Ectodermal cell (in vitro differentiated cells): ENCODE data around the gene SNTG2.

Experiments used
- H3K27ac ChIP-seq: 2 replicates; pipeline ENCODE4 v1.7.0; 2013; ENCODE audit warnings: mild to moderate bottlenecking, low read depth, low read length; ENCODE audit not compliant: insufficient read depth, poor library complexity, severe bottlenecking
- H3K27me3 ChIP-seq: 2 replicates; pipeline ENCODE4 v1.7.0; 2013; ENCODE audit warnings: mild to moderate bottlenecking, low read length; ENCODE audit not compliant: insufficient read depth, control insufficient read depth, poor library complexity, severe bottlenecking
- H3K36me3 ChIP-seq: one replicate; pipeline ENCODE4 v1.7.0; 2013; ENCODE audit warnings: low read length; ENCODE audit not compliant: control insufficient read depth, insufficient read depth
- H3K4me1 ChIP-seq: one replicate; pipeline ENCODE4 v1.7.0; 2013; ENCODE audit warnings: low read length; ENCODE audit not compliant: control insufficient read depth, insufficient read depth
- H3K4me3 ChIP-seq: 2 replicates; pipeline ENCODE4 v1.7.0; 2013; ENCODE audit warnings: low read depth, low read length, control low read depth; ENCODE audit not compliant: insufficient read depth
- H3K9me3 ChIP-seq: 2 replicates; pipeline ENCODE4 v1.7.0; 2013; ENCODE audit warnings: mild to moderate bottlenecking, low read length, moderate library complexity; ENCODE audit not compliant: control insufficient read depth
- WGBS, 2 experiments: methylation state at CpG; one replicate each; pipeline ENCODE4 v1.1.7; 2013; ENCODE audit warnings: missing lambda C conversion rate in 2 of 2; 5-methylcytosine and 5-hydroxymethylcytosine counted together

The SNTG2 gene

DNA sequence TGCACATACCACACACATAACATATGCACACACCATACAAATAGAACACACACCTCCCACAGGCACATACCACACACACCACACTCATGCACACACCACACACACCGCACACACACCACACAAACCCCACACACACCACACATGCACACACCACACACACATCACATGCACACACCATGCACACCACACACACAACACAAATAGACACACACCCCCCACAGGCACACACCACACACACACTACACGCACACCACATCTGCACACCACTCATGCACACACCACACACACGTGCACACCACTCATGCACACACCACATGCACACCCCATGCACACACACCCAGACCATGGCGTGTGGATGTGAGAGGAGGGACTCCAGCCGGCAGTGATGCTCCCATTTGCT, 300.9 kb downstream of the SNTG2 start:
- Histone ChIP-seq H3K4me3 (no peak overlapping the region), H3K9me3 (no peaks in the 10 kb centered on the region), H3K4me1 (no peaks in the 10 kb centered on the region), H3K36me3 (no peaks in the 10 kb centered on the region), H3K27me3 (no peaks in the 10 kb centered on the region), H3K27ac (no peak overlapping the region)
- 90 to 91% methylated on average over 5 of the region's 5 CpGs for WGBS, 2 experiments

DNA sequence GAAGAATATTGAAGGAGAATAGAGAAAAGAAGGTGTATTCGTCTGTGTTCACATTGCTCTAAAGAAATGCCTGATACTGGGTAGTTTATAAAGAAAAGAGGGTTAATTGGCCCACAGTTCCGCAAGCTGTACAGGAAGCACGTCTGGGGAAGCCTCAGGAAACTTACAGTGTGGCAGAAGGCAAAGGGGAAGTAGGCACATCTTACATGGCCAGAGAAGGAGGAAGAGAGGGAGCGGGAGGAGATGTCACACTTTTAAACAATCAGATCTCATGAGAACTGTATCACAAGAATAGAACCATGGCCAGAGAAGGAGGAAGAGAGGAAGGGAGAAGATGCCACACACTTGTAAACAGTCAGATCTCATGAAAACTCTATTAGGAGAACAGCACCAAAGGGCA, 303.0 kb downstream of the SNTG2 start:
- Histone ChIP-seq H3K27ac (no peak overlapping the region), H3K4me3 (no peak overlapping the region), H3K27me3 (no peaks in the 10 kb centered on the region), H3K9me3 (no peaks in the 10 kb centered on the region), H3K36me3 (no peaks in the 10 kb centered on the region), H3K4me1 (no peaks in the 10 kb centered on the region)
- WGBS, 2 experiments, result 66 to 69% methylated on average over 4 of the region's 4 CpGs

DNA sequence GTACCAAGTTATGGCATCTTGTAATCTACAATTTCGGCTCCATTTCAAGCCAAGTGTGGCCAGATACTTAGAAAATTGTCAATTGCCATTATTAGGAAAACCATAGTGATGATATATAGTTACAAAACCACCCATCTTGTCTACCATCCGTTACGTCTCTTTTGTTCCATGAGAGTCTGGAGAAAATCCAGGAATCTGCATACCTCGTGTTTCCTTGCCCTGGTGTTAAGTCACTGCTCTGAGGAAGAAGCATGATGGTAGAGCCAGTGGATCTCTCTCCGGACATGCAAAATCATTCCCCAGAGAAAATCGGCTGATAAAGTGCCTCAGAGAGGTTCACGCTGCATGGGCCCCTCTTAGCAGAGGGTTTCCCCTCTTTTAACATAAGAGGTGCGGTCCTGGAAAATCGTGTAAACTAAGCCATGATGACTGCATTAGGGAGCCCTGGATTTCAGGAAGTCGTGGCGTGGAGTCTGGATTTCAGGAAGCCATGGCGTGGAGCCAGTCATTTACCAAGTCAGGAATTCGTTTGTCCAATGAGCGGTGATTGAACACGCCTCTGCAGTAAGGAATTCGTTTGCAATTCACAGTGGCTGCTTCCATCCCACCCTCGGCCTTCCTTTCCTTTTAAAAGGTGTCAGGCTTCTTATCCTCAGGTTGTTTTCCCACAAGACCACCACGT, 304.2 kb downstream of the SNTG2 start:
- Histone ChIP-seq H3K36me3 (no peaks in the 10 kb centered on the region), H3K27ac (no peak overlapping the region), H3K4me1 (no peaks in the 10 kb centered on the region), H3K27me3 (no peaks in the 10 kb centered on the region), H3K9me3 (no peaks in the 10 kb centered on the region), H3K4me3 (no peak overlapping the region)
- WGBS, 2 experiments, result 89 to 93% methylated on average over 18 of the region's 18 CpGs

DNA sequence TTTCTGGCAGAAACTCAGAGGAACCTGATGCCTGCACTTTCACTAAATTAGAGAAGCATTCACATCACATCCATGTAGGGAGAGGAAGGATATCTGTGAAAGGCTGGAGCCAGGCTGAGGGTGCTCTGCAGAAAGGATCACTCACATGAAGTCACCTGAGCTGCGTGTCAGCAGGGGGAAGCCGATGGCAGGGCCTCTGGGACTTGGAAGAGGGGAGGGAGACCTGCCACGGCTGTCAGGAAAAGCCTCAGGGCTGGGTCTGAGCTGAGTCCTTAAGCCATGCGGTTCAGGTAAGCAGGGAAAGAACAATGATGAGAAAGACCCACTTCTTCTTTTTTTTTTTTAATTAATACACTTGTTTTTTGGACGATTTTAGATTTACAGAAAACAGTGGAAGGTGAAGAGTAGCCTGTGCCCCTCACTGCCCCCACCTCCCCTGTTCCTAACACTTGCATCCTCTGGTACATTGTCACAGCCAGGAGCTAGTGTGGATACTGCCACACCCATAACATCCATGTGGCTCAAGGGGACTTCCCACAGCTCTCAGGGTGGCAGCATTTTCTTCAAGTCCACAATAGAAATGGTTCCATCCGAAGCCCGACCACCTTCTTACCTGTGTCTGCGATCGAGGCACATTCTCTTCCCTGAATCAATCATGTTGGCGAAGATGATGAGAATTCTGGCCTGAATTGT, 306.1 kb downstream of the SNTG2 start:
- Histone ChIP-seq H3K4me3 (no peak overlapping the region), H3K27ac (no peak overlapping the region), H3K27me3 (no peaks in the 10 kb centered on the region), H3K36me3 (no peaks in the 10 kb centered on the region), H3K4me1 (no peaks in the 10 kb centered on the region), H3K9me3 (no peaks in the 10 kb centered on the region)
- WGBS, 2 experiments, result 81 to 86% methylated on average over 9 to 10 of the region's 10 CpGs

DNA sequence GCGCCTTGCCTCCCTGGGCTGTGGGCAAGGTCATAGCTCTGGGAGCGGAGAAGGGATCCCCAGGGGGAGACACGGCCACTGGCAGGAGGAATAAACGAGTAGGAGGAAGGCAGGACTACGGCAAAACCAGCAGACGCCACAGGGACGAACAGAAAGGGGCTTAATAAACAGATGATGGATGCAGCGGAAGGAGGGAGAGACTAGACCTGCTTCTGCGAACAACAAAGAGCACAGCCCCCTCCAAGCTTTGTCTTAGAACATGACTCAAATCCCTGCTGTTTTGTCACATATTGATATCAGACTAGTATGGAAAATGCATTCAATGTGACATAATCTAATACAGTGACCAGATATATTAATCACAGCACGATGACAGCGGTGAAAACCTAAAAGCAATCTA, 306.7 kb downstream of the SNTG2 start:
- 89 to 90% methylated on average over 10 to 11 of the region's 11 CpGs for WGBS, 2 experiments
- Histone ChIP-seq H3K36me3 (no peaks in the 10 kb centered on the region), H3K4me3 (no peak overlapping the region), H3K4me1 (no peaks in the 10 kb centered on the region), H3K27ac (no peak overlapping the region), H3K9me3 (no peaks in the 10 kb centered on the region), H3K27me3 (no peaks in the 10 kb centered on the region)

GRCh38 chr2:1259746-1260145, 309.1 kb downstream of the SNTG2 start:
- Histone ChIP-seq H3K27me3 (no peaks in the 10 kb centered on the region), H3K36me3 (no peaks in the 10 kb centered on the region), H3K27ac (no peak overlapping the region), H3K4me3 (no peak overlapping the region), H3K9me3 (no peaks in the 10 kb centered on the region), H3K4me1 (no peaks in the 10 kb centered on the region)
- 90 to 94% methylated on average over 9 of the region's 9 CpGs for WGBS, 2 experiments

GRCh38 chr2:1262609-1263008, 312.0 kb downstream of the SNTG2 start:
- Histone ChIP-seq H3K4me3 (no peak overlapping the region), H3K36me3 (no peaks in the 10 kb centered on the region), H3K9me3 (no peaks in the 10 kb centered on the region), H3K27me3 (no peaks in the 10 kb centered on the region), H3K4me1 (no peaks in the 10 kb centered on the region), H3K27ac (no peak overlapping the region)
- WGBS, 2 experiments, result 90 to 91% methylated on average over 29 of the region's 29 CpGs

GRCh38 chr2:1265454-1265853, 314.8 kb downstream of the SNTG2 start:
- no peaks in the 10 kb centered on the region for H3K27me3 ChIP-seq
- no peaks in the 10 kb centered on the region for H3K9me3 ChIP-seq
- no peaks in the 10 kb centered on the region for H3K4me1 ChIP-seq
- H3K4me3 ChIP-seq, result no peak overlapping the region
- no peak overlapping the region for H3K27ac ChIP-seq
- 92 to 97% methylated on average over 4 of the region's 4 CpGs for whole genome bisulfite sequencing, 2 experiments
- H3K36me3 ChIP-seq, result no peaks in the 10 kb centered on the region

- H3K4me3 ChIP-seq, result no peak overlapping the region
- H3K4me1 ChIP-seq, result no peaks in the 10 kb centered on the region
- H3K27me3 ChIP-seq, result no peaks in the 10 kb centered on the region
- no peaks in the 10 kb centered on the region for H3K9me3 ChIP-seq
- H3K27ac ChIP-seq, result no peak overlapping the region
- 88 to 94% methylated on average over 12 of the region's 12 CpGs for WGBS, 2 experiments
- H3K36me3 ChIP-seq, result no peaks in the 10 kb centered on the region
Measured at GRCh38 chr2:1266351-1266750, 315.7 kb downstream of the SNTG2 start.

DNA sequence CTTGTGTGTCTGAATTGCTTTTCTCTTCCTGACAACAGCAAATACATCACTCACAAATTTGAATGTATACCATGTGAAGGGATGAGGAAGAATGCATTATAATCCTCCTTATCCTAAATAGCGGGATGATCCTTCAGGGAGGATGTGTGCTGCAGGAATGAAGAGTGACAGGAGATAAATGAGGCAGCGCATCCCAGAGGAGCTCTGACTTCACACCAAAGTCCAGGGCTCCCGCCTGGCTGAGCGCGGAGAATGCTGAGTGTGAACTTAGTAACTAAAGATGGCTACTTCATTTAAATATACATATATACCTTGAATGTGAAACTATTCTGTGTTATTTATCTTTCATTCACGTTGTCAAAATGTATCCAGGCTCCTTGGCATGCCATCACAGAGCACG, 317.4 kb downstream of the SNTG2 start:
- no peaks in the 10 kb centered on the region for H3K9me3 ChIP-seq
- 88 to 93% methylated on average over 7 of the region's 7 CpGs for WGBS, 2 experiments
- H3K36me3 ChIP-seq, result no peaks in the 10 kb centered on the region
- no peak overlapping the region for H3K27ac ChIP-seq
- no peaks in the 10 kb centered on the region for H3K27me3 ChIP-seq
- H3K4me3 ChIP-seq, result no peak overlapping the region
- H3K4me1 ChIP-seq, result no peaks in the 10 kb centered on the region
